CD4-positive, alpha-beta T cell treated with Interleukin-1 beta for 1 hour (primary cell): ENCODE results near the gene CDH4.
"Not testable (repeated sequence)": the region's sequence is repeated elsewhere in the genome, so short reads cannot be mapped to it uniquely, and the experiment has no call there.

Experiments used
- DNase-seq, 2 donors: peaks; one replicate each; pipeline ENCODE4 v3.0.0-alpha.2; 2020 to 2022

Gene CDH4

DNA sequence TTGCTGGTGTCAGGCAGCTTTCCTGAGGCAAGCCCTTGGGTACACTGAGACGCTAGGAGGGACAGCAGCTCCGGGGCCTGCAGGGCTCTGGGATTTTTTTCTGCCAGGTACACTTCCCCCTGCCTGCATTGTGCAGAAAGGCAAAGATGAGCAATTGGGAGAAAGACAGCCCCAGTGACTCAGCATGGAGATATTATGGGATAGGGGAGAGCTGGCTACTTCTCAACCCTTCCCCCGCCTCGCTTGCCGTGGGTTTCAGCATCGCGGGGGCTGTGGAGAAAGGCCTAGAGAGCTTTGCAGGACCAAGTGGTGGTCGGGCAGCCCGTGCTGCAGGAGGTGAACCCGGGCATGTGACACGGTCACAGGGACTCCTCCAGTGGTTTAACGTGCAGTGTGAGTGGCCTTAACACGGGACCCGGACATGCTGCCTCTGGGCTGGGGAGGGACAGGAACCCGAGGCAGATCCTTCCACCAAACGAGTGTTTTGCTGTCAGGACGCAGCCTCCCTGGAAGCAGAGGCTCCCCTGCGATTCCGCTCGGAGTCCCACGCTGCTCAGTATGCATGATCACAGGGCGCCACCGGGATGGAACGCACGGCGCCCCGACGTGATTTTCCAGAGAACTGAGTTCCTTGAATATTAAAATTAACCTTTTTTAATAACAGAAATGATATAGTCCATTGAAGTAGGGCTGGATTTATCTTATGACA, 139.9 kb downstream of the CDH4 start:
- no peak for DNase-seq

DNA sequence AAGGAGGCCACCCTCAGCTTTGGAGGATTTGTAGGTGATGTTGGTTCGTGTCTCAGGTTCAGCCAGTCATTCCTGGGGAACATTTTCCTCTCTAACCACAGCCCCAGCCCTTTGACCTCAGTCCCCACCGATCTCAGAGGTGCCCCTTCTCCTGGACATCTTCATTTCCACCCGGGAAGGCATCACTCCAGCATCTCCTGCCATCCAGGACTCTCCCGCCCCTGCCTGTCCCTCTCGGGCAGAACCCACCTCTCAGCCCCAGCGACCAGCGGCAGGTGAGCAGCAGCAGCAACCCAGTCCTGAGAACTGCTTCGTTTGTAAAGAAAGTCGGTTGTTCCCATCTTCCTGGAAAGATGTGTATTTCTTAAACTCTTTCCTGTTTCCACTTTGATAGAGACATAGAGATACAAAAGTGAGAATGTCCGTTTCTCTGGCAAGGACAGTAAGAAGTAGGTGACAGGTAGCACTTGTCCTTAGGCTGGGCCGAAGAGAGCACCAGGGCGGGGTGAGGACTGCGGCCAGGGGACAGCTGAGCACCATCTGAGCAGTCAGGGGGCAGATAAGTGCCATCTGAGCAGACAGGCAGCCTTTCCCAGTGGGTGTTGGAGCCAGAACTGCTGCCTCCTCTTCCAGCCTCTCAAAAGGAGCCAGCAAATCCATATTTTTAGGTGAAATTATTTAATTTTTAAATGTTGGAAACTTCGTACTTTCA, 142.2 kb downstream of the CDH4 start:
- no peak for DNase-seq

DNA sequence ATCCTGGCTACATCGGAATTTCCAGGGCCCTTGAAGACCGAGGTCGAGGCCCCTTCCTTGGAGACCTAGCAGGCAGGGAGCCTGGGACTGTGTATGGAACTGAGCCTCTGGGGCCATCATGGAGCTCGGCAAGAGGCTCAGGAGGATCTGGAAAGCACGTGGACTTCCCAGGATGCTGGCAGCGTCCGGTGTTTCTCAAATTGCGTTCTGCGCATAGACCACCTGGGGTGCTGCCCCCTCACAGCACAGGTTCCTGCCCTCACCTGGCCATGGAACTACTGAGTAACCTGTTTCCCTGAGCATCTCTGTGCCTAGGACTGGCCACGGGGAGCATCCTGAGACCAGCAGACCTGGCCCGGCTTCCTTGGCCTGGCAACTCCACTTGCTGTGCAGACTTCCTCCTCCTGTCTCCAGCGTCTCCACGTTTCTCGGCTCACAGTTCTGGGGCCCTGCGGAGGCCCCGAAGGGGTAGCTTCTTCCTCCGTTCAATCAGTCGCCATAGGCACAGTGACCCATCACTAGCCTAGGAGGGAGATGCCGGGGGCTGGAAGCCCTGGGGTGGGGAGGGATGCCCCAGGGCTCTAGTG, 144.3 kb downstream of the CDH4 start:
- DNase-seq, result no peak

DNA sequence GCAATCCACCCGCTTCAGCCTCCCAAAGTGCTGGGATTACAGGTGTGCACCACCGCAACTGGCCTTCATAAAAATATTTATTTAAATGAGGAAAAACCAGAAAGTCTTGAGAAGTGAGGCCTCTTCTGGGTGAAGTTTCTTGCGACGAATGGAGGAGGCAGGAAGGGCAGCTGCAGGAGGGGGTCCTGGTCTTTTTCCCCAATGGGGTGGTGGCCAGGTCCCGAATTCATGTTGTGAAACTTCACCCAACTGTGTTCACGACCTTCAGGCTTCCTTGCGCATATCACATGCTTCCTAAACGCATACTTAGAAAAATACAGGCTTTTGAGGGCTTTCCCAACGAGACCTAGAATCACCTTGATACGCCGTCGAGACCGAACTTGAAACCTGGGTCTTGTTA, 145.1 kb downstream of the CDH4 start:
- no peak for DNase-seq

DNA sequence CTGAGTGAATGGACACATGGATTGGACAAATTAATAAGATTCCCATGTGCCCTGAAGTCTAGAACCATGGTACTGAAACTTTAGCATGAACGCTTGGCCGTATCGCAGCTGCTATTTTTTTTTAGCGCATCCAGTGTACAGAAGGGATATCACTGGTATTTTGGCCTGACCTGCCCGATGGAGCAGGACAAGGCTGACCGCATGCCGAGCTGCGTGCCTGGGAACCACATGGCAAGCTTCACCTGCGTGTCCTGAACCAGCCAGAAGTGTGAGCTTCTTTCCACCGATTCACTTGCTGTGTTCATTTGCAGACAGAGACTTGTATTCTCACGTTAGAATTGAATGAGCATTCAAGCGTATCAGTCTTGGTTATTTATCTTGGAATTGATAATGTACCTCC, 145.7 kb downstream of the CDH4 start:
- DNase-seq, result no peak

DNA sequence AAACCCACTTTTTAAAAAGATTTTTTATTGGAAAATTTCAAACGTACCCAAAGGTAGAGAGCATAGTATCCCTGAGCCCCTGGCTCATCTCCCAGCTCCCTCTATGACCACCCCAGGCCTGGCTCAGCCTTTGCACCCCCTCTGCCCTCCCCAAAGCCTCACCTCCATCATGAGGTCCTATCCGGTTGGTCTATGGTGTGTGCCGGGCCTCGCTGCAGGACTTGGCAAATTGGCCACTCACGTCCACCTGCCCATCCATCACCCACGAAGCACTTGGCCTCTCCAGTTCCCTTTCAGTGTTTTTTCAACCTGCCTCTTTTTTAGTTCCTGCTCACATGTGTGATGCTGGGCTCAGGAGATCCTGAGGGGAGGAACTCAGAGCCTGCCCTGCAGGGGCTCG, 147.4 kb downstream of the CDH4 start:
- no peak for DNase-seq

DNA sequence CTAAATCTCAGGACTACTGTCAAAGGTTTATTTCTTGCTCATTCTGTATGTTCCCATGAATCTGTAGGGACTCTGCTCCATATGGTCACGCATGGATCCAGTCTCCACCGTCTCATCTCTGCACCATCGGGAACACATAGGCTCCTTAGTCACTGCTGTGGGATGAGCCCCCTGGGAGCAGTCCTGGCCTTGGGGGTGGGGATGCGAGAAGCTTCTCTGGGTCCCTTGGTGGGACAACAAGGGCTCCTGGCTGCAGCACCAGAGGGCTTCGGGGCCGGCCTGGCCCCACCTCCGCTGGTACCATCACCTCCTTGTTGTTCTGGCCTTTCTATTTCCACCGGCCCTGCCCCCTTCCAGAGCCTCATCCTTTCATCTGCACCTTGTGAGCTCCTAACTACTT, 148.4 kb downstream of the CDH4 start:
- DNase-seq, result no peak

DNA sequence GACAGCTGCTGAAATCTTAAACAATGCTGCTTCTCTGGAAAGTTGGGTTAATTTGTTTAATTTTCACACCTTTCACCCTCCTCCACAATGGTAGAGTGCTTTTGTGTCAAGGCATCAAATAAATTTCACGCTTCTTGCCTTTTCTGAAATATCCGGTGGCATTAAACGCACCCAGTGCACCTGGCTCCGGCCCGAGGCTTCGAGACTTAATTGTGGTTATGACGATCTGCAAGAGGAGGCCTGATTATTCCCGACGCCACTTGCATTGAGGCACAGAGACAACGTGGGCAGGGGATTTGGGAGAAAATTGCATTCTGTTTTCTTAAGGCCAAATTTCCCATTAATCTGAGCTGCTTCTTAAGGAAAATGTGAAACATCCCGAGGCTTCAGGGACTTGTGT, 152.2 kb downstream of the CDH4 start:
- no peak for DNase-seq

DNA sequence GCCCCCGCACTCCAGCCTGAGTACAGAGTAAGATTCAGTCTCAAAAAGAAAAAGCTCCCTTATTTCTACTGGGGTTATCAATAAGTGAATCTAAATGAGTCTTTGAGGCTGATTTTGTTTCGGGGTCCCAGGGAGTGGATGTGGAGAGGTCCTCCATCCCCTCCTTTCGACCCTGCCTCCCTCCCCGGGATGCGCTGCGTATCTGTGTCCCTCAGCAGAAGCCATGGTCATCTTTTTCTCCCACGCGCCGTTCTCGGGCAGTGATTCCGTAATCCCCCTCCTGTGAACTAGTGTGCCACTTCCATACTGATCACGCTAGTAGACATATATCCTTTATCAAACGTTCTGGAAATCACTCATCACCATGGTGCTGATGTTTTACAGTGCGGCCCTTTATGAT, 152.9 kb downstream of the CDH4 start:
- no peak for DNase-seq

DNA sequence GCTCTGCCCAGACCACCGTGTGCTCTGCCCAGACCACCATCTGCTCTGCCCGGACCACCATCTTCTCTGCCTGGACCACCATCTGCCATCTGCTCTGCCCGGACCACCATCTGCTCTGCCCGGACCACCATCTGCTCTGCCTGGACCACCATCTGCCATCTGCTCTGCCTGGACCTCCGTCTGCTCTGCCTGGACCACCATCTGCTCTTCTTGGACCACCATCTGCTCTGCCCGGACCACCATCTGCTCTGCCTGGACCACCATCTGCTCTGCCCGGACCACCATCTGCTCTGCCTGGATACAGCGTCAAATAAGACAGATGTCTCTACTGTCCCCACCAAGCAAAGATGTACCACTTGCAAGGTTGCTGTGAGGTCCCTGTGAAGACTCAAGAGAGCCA, 154.7 kb downstream of the CDH4 start:
- not testable (repeated sequence) for DNase-seq

DNA sequence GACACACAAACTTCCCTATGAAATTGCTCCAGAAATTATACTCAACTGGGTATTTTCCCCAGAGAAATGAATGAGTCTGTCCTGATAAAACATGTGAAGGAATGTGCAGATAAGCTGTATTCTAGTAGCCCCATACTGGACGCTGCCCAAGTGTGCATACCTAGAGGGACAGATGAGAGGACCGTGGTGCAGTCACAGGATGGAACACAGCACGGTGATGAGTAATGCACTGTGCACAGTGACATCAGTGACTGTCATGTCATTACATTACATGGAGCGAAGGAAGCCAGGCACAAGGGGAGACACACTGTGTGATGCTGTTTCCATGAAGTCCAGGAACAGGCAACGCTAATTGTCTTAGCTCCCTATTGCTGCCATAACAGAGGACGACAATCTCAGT, 155.5 kb downstream of the CDH4 start:
- no peak for DNase-seq

DNA sequence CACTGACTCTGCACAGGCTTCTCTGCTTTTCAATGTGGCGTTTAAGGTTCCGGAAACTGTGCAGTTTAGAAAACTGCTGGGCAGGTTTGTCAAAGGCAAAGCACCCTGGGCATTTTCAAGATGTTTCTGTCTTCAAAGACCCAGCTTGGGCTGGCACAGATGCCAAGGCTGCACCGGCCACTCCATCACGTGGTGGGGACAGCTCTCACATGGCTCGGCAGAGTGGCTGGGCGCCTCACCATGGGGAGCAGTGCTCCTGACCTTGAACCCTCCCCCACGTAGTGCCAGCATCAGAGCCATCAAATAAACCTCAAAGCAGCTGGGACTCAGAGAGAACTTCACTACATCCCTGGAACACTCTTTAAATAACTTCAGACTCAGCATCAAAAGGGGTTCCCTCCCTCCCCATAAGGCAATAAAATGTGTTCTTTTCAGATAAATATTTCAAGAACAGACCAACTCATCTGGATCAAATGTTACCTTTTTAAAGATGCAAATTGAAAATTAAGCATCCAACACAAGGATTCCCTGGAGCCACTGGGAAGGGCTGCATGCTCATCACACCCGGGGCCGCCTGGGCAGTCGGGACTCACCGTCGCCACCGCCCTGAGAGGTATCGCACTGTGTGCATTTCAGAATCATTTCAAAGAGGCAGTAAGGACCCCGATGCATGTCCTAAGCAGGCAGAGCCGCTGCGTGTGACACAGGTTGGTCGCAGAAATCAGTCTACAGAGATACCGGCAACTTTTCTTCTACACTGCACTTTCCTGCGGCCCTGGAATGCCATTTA, 157.1 kb downstream of the CDH4 start:
- no peak for DNase-seq

DNA sequence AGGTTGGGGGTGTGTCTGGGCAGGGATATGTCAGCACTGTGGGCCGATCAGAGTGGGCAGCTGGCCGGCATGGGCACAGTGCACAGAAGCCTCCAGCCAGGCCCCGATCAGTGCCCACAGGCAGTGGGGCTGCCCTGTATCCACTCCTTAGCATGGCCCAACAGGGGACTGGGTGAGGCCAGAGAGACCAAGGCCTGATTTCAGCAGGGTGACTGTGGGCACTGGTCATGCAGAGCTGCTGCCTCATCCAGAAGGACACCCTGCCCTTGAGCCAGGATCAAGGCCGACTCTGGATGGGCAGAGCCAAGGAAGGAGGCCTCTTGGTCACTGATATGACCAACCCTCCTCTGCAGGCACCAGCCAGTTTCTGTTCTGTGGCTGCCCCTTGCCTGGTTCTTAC, 159.7 kb downstream of the CDH4 start:
- DNase-seq, result no peak

DNA sequence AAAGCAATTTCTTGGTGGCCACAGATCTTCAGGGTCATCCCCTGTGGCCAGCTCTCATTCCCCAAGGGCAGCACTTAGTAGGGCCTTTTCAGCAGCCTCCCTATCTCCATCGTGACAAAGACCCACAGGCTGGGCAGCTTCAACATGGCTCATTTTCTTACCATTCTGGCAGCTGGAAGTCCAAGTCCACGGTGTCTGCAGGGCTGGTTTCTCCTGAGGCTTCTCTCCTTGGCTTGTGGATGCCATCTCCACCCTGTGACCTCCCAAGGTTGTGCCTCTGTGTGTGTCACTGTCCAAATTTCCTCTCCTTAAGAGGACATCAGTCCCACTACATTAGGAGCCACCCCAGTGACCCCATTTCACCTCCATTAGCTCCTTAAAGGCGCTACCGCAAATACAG, 161.7 kb downstream of the CDH4 start:
- DNase-seq, result no peak

DNA sequence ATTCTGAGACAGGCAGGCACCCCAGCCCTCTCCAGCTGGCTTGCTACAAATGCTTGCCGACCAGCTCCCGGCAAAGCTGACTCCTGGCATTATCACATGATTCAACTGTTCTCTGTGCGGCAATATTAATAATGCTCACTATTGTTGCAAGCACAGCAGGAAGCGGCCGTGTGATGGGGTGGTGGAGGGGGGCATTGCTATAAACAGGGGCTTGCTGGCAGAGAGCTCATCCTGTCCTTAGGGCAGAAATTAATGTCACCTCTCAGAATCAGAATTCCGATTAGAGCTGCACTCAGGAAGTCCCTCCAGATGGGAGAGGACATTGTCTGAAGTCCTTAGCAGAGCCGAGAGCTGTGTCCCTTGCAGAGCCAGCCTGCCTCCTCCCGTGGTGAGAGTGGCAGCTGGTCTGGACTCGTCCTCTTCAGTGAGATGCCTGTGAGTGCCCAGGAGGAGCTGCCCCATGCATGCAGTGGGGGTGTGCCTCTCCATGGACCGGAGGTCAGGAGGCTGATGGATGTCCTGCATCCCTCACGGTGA, 162.5 kb downstream of the CDH4 start:
- no peak for DNase-seq

DNA sequence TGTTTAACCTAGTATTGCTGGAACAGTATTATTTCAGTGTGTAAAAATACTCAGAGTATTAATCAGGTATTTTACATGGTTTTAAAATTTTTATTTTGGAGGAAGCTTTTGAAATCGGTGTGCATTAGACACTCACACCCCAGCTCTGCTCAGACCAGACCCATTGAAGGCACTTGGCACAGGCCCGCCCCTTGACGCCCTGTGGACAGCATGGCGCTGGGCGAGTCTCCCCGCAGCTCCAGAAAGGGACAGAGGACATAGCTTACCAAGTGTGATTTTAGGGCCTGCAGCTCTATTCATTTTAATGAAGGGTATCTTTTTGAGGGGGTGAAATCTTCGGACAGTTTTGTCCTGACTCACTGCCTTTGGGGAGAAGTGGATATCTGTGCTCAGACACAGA, 164.5 kb downstream of the CDH4 start:
- no peak for DNase-seq

DNA sequence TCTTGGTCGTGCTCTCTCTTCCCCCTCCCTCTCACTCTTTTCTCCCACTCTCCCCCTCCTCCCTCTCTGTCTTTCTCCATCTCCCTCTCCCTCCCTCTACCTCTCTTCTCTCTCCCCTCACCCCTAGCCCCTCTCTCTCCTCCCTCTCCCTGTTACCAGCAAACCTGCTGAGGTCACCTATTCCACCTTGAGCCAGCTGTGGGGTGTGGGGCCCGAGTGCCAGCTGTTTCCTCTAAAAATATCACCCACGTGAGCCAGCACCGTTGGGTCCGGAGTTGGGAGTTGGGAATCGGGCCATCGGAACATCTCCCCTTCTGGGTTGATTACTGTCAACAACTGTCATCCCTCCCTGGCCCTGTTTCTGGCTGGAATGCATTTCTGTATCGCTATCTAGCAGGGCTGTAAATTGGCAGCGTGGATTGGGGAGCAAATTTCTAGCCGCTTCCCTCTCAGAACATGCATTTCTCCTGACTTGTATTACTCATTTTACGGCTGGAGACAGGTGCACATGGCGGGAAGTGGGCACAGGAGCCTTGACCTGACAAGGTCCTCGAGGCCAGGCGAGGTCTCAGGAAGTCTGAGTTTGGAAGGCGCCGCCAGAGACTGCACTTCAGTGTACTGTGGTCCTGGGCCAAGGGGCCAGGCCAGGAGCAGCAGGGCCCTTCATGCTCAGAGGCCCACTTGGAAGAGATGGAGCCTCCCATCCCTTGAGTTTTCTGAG, 165.3 kb downstream of the CDH4 start:
- no peak for DNase-seq

DNA sequence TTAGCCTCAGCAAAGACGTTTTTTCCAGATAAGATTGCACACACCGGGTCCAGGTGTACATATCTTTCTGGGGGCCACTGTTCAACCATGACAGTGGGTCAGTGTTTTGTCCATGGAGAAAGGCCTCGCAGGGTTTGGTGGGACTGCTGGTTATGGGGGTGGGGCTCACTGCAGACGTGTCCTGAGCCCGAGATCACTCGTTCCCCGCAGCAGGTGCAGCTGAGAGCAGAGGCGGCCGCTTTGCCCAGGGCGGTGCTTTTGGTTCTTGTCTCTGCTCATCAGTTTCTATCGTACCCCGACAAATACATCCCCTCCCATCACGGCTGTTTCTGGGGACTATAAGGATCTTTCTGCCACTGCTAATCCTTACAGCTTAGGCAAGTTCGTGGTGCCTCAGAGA, 166.9 kb downstream of the CDH4 start:
- DNase-seq, result no peak

DNA sequence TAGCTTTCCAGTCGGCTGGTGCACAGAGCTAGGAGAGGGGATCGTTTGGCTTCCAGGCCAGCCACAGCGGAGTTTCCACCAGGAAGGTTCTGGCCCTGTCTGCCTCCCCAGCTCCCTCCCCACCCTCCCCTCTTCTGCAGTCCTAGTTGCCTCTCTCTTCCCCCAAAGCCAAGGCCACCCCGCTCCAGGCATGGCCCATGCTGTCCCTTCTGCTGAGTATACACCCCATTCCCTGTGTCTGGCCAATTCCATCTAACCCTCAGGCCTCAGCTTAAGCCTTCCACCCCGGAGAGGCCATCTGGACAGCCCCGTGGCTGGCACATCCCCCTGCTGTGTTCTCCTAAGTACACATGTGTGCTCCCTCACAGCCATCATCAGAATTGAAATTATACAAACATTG, 167.4 kb downstream of the CDH4 start:
- no peak for DNase-seq

DNA sequence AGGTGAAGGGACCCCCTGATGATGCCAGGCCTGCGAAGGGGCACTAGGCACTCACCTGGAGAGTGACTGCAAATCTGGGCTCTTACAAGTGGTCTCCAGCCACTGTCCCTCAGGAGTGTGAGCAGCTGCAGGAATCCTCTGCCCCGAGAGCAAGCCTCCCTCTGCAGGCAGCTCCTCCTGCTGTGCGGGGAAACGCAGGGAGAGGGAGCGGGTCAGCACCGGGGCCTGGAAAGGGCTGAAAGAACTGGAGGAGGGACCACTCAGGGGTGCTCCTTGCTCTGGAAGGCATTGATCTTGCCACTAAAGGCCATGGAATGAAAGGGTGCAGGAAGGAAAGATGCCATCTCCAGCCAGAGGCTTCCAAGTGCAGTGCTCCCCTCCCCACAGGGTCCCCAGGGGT, 168.0 kb downstream of the CDH4 start:
- no peak for DNase-seq

DNA sequence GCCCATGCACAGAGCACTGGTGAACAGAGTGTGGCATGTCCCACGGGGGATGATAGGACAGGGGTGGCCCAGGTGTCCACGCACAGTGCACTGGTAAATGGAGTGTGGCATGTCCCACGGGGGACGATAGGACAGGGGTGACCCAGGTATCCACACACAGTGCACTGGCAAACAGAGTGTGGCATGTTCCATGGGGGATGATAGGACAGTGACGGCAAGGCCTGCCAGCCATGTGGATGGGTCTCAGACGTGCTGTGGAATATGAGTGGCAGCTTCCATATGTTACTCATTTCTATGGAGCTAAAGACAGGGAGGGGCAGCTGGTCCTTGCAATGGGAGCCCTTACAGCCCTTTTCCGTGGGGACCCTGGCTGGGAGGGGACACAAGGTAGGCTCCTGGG, 168.7 kb downstream of the CDH4 start:
- DNase-seq, result no peak

DNA sequence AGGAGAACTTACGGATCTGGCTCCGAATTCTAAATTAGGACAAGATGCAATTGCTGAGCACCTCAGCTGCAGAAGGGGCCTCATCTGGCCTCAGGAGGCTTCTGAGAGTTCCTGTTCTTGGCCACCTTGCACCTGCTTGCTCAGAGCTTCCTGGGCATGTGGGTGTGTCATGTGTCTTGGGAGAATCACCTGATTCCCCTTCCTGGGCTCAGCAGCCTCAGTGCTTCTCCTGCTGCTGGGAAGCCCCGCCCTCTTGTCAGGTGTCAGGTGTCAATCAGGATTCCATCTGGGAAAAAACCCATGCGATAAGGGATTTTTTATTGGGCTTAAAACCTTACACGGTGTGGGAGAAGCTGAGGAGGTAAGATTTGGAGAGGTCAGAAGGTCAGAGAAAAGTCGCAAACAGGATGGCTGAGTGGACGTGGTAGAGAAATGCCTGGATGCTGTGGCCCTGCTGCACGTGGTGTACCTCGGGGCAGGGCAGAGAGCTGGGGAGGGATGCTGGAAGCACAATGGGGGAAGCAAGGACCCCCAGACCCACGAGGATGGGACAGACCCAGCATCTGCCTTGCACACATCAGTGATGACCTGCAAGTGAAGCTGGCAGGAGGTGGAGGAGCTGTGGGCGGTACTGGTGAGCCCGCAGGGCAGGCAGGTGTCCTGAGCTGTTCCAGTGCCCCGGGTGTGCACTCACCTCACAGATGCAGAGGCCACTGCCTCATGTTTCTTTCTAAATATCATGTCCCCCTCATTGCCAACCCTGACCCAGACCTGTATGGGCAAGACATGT, 170.8 kb downstream of the CDH4 start:
- DNase-seq, result no peak
